ENCODE results near the gene SERPINA1. TPM values are rescaled to one million over a fixed set of nuclear protein-coding genes. Genes with fewer than 3 reads are reported as not detected.

SERPINA1 gene
- total and polyA plus RNA-seq, 2 of the 13 experiments (the other 11 are each of a cell fraction or from before 2014, with no cell fraction given) = 3,266 to 11,015 TPM

- no peak for TF ChIP-seq ZNF362 (CRISPR knock-in tag; IDR thresholded peaks at IDR 0.05; ENCODE audit: borderline replicate concordance)
- no peak for TF ChIP-seq ZNF253 (CRISPR knock-in tag; IDR thresholded peaks at IDR 0.05; ENCODE audit: borderline replicate concordance)
- no peak for TF ChIP-seq TBL1XR1 (IDR thresholded peaks at IDR 0.05; ENCODE audit: borderline replicate concordance, low read length, partially characterized antibody)
- no peak for TF ChIP-seq ZFP82 (CRISPR knock-in tag; IDR thresholded peaks at IDR 0.05; ENCODE audit: borderline replicate concordance)
- TF ChIP-seq KAT2B (IDR thresholded peaks at IDR 0.05; ENCODE audit: borderline replicate concordance, low read depth, low read length) = no peak
- TF ChIP-seq JARID2 (CRISPR knock-in tag; IDR thresholded peaks at IDR 0.05; ENCODE audit: insufficient replicate concordance) = no peak
- TF ChIP-seq ZNF143 (CRISPR knock-in tag; IDR thresholded peaks at IDR 0.05) = no peak
- TF ChIP-seq ZNF333 (CRISPR knock-in tag; IDR thresholded peaks at IDR 0.05; ENCODE audit: borderline replicate concordance) = no peak
- TF ChIP-seq SMC3 (IDR thresholded peaks at IDR 0.05; ENCODE audit: low read length) = no peak
- TF ChIP-seq, protein P1, sequence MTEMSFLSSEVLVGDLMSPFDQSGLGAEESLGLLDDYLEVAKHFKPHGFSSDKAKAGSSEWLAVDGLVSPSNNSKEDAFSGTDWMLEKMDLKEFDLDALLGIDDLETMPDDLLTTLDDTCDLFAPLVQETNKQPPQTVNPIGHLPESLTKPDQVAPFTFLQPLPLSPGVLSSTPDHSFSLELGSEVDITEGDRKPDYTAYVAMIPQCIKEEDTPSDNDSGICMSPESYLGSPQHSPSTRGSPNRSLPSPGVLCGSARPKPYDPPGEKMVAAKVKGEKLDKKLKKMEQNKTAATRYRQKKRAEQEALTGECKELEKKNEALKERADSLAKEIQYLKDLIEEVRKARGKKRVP (CRISPR knock-in tag; IDR thresholded peaks at IDR 0.05) = peak in 1 of 2 experiments; percentile 52; a peak in 2 of 4 replicates
- TF ChIP-seq ZNF10 (CRISPR knock-in tag; IDR thresholded peaks at IDR 0.05; ENCODE audit: borderline replicate concordance, low read depth) = no peak
- TF ChIP-seq, protein P2, sequence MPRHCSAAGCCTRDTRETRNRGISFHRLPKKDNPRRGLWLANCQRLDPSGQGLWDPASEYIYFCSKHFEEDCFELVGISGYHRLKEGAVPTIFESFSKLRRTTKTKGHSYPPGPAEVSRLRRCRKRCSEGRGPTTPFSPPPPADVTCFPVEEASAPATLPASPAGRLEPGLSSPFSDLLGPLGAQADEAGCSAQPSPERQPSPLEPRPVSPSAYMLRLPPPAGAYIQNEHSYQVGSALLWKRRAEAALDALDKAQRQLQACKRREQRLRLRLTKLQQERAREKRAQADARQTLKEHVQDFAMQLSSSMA (CRISPR knock-in tag; IDR thresholded peaks at IDR 0.05) = no peak; the same call in 1 of the 2 replicates
- TF ChIP-seq TGIF2 (CRISPR knock-in tag; IDR thresholded peaks at IDR 0.05) = peak; percentile 44; the same call in 1 of the 2 replicates
- no peak for TF ChIP-seq ZBTB1 (CRISPR knock-in tag; IDR thresholded peaks at IDR 0.05; ENCODE audit: borderline replicate concordance)
- TF ChIP-seq, protein P3, sequence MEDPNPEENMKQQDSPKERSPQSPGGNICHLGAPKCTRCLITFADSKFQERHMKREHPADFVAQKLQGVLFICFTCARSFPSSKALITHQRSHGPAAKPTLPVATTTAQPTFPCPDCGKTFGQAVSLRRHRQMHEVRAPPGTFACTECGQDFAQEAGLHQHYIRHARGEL (CRISPR knock-in tag; IDR thresholded peaks at IDR 0.05) = no peak
- TF ChIP-seq CERS6 (CRISPR knock-in tag; IDR thresholded peaks at IDR 0.05) = no peak
- no peak for TF ChIP-seq ZNF570 (CRISPR knock-in tag; IDR thresholded peaks at IDR 0.05; ENCODE audit: borderline replicate concordance)
- TF ChIP-seq GTF2F1 (IDR thresholded peaks at IDR 0.05; ENCODE audit: low read length) = no peak
- no peak for TF ChIP-seq SAFB2 (CRISPR knock-in tag; IDR thresholded peaks at IDR 0.05; ENCODE audit: borderline replicate concordance, low read depth)
- no peak for TF ChIP-seq TRAFD1 (CRISPR knock-in tag; IDR thresholded peaks at IDR 0.05; ENCODE audit: borderline replicate concordance)
Observed at GRCh38 chr14:94376108-94376975, 12.1 kb downstream of the SERPINA1 start (continued).
